ENCODE results near the gene C6orf47.

Gene C6orf47

DNA sequence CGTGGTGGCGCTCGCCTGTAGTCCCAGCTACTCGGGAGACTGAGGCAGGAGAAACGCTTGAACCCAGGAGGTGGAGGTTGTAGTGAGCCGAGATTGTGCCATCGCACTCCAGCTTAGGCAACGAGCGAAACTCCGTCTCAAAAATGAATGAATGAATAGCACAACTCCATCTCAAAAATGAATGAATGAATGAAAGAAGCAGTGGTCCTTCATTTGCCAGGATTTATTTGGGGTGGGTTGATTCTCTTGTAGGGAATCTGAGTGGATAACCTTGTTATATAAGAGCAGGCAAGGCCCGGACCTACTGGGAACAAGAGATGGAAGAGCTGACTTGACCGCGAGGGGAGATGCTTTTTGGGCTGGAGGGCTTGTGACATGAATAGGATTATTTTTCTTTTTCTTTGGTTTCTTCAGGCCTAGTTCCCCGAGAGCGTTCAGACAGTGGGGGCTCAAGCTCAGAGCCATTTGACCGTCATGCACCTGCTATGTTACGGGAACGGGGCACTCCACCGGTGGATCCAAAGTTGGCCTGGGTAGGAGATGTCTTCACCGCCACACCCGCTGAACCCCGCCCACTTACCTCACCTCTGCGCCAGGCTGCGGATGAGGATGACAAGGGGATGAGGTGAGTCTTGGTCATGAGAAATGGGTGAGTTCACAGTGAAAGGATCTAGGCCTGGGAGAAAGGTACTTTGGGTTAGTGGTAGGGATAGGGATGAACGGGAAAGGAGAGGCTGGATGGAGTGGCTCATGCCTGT lies 30.2 kb downstream of the C6orf47 start:
- Histone ChIP-seq H3K27ac (ENCODE audit: low read depth, low read length, poor library complexity, severe bottlenecking) (no peak overlapping the region), H3K79me2 (ENCODE audit: insufficient read depth, low read length) (no peaks in the 10 kb centered on the region), H3K4me2 (ENCODE audit: low read length) (no peak overlapping the region), H4K20me1 (ENCODE audit: insufficient read depth, low read length) (no peaks in the 10 kb centered on the region), H3F3A (ENCODE audit: insufficient read depth, low read length) (no peaks in the 10 kb centered on the region), H3K9ac (ENCODE audit: low read length) (no peak overlapping the region), H2AFZ (ENCODE audit: low read length) (no peak overlapping the region), H3K27me3 (ENCODE audit: insufficient read depth, low read length) (no peaks in the 10 kb centered on the region), H3K36me3 (ENCODE audit: insufficient read depth, low read length) (peaks cover 100% of the 10 kb centered on the region), H3K9me3 (ENCODE audit: low read length) (no peaks in the 10 kb centered on the region), H3K9me2 (ENCODE audit: low read depth, low read length) (no peaks in the 10 kb centered on the region), H3K4me3 (ENCODE audit: low read depth, low read length, poor library complexity, severe bottlenecking) (no peak overlapping the region), H3K4me1 (ENCODE audit: insufficient read depth, low read length, severe bottlenecking) (no peaks in the 10 kb centered on the region)
- TF ChIP-seq EZH2 (IDR thresholded peaks at IDR 0.05; ENCODE audit: borderline replicate concordance, low read length) = no peak
- TF ChIP-seq, protein P1, sequence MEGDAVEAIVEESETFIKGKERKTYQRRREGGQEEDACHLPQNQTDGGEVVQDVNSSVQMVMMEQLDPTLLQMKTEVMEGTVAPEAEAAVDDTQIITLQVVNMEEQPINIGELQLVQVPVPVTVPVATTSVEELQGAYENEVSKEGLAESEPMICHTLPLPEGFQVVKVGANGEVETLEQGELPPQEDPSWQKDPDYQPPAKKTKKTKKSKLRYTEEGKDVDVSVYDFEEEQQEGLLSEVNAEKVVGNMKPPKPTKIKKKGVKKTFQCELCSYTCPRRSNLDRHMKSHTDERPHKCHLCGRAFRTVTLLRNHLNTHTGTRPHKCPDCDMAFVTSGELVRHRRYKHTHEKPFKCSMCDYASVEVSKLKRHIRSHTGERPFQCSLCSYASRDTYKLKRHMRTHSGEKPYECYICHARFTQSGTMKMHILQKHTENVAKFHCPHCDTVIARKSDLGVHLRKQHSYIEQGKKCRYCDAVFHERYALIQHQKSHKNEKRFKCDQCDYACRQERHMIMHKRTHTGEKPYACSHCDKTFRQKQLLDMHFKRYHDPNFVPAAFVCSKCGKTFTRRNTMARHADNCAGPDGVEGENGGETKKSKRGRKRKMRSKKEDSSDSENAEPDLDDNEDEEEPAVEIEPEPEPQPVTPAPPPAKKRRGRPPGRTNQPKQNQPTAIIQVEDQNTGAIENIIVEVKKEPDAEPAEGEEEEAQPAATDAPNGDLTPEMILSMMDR (IDR thresholded peaks at IDR 0.05; ENCODE audit: low read length) = no peak

DNA sequence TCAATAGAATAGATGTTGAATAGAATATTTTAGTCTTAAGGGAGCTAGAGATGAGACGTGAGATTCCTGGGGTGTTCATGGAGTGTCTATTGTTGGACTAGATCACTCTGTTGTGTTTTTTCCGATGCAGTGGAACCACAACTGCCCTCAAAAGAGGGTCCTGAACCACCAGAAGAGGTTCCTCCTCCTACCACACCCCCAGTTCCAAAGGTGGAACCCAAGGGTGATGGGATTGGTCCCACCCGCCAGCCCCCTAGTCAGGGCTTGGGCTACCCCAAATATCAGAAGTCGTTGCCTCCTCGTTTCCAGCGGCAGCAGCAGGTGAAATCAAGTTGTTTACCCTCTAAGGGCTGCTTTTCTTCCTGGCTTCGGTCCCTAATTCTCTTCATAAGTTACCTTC lies 31.6 kb downstream of the C6orf47 start:
- Histone ChIP-seq H3K36me3 (ENCODE audit: insufficient read depth, low read length) (peaks cover 100% of the 10 kb centered on the region), H2AFZ (ENCODE audit: low read length) (no peak overlapping the region), H4K20me1 (ENCODE audit: insufficient read depth, low read length) (no peaks in the 10 kb centered on the region), H3K9ac (ENCODE audit: low read length) (no peak overlapping the region), H3K79me2 (ENCODE audit: insufficient read depth, low read length) (no peaks in the 10 kb centered on the region), H3K4me3 (ENCODE audit: low read depth, low read length, poor library complexity, severe bottlenecking) (no peak overlapping the region), H3K4me1 (ENCODE audit: insufficient read depth, low read length, severe bottlenecking) (no peaks in the 10 kb centered on the region), H3K9me2 (ENCODE audit: low read depth, low read length) (no peaks in the 10 kb centered on the region), H3K27me3 (ENCODE audit: insufficient read depth, low read length) (no peaks in the 10 kb centered on the region), H3K4me2 (ENCODE audit: low read length) (no peak overlapping the region), H3K27ac (ENCODE audit: low read depth, low read length, poor library complexity, severe bottlenecking) (no peak overlapping the region), H3K9me3 (ENCODE audit: low read length) (no peaks in the 10 kb centered on the region), H3F3A (ENCODE audit: insufficient read depth, low read length) (no peaks in the 10 kb centered on the region)
- TF ChIP-seq, protein P1 (IDR thresholded peaks at IDR 0.05; ENCODE audit: low read length) = no peak
- no peak for TF ChIP-seq EZH2 (IDR thresholded peaks at IDR 0.05; ENCODE audit: borderline replicate concordance, low read length)

DNA sequence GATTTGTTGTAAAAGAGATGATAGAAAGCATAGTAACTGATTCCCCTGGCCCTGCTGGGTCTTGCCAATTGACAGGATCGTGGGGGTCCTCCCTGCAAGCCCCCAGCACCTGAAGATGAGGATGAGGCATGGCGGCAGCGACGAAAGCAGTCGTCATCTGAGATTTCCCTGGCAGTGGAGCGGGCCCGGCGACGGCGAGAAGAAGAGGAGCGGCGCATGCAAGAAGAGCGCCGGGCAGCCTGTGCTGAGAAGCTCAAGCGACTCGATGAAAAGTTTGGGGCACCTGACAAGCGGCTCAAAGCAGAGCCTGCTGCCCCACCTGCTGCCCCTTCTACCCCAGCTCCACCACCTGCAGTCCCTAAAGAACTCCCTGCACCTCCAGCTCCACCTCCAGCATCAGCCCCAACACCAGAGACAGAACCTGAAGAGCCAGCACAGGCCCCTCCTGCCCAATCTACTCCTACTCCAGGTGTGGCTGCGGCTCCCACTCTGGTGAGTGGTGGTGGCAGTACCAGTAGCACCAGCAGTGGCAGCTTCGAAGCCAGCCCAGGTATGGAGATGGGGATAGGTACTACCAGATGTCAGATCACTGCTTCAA lies 32.8 kb downstream of the C6orf47 start:
- H3K36me3 ChIP-seq (ENCODE audit: insufficient read depth, low read length) = peaks cover 100% of the 10 kb centered on the region
- TF ChIP-seq, protein P1 (IDR thresholded peaks at IDR 0.05; ENCODE audit: low read length) = no peak
- no peak for TF ChIP-seq EZH2 (IDR thresholded peaks at IDR 0.05; ENCODE audit: borderline replicate concordance, low read length)
- H3K4me2 ChIP-seq (ENCODE audit: low read length) = no peak overlapping the region
- H3K27ac ChIP-seq (ENCODE audit: low read depth, low read length, poor library complexity, severe bottlenecking) = no peak overlapping the region
- no peak overlapping the region for H2AFZ ChIP-seq (ENCODE audit: low read length)
- H3K9me3 ChIP-seq (ENCODE audit: low read length) = no peaks in the 10 kb centered on the region
- H3K79me2 ChIP-seq (ENCODE audit: insufficient read depth, low read length) = peaks cover 9% of the 10 kb centered on the region
- no peaks in the 10 kb centered on the region for H4K20me1 ChIP-seq (ENCODE audit: insufficient read depth, low read length)
- H3K4me3 ChIP-seq (ENCODE audit: low read depth, low read length, poor library complexity, severe bottlenecking) = no peak overlapping the region
- H3F3A ChIP-seq (ENCODE audit: insufficient read depth, low read length) = no peaks in the 10 kb centered on the region
- H3K4me1 ChIP-seq (ENCODE audit: insufficient read depth, low read length, severe bottlenecking) = peaks cover under 1% of the 10 kb centered on the region
- H3K9ac ChIP-seq (ENCODE audit: low read length) = no peak overlapping the region
- no peaks in the 10 kb centered on the region for H3K9me2 ChIP-seq (ENCODE audit: low read depth, low read length)
- no peaks in the 10 kb centered on the region for H3K27me3 ChIP-seq (ENCODE audit: insufficient read depth, low read length)

Measured in OCI-LY1 (cell line).